Naive B cell (primary cell): ENCODE measurements around the gene PRAMEF25. TPM values are rescaled to one million over a fixed set of nuclear protein-coding genes. Genes with fewer than 3 reads are reported as not detected.
"Not testable (repeated sequence)": the region's sequence is repeated elsewhere in the genome, so short reads cannot be mapped to it uniquely, and the experiment has no call there.

Experiments used
- ATAC-seq, 2 donors: fragments of 150-1000 bp; cut with Tn5 transposase; 2 replicates each; pipeline ENCODE4 v1.10.0; 2021; ENCODE audit warnings: low read depth in 2 of 2, mild to moderate bottlenecking in 2 of 2, moderate library complexity in 2 of 2
- DNase-seq: peaks from one replicate; pipeline ENCODE4 v3.0.0; 2022
- H3K27ac Mint-ChIP-seq, 6 donors: one replicate each; pipeline ENCODE4 v1.8.0; 2020 to 2022; ENCODE audit warnings: mild to moderate bottlenecking in 6 of 6, mixed read lengths in 6 of 6, moderate library complexity in 5 of 6, inconsistent platforms in 2 of 6
- H3K27me3 Mint-ChIP-seq, 3 donors: one replicate each; pipeline ENCODE4 v1.8.0; 2021 to 2022; ENCODE audit warnings: mixed read lengths in 3 of 3, mild to moderate bottlenecking in 1 of 3
- H3K36me3 Mint-ChIP-seq, 2 donors: one replicate each; pipeline ENCODE4 v1.8.0; 2020 to 2022; ENCODE audit warnings: mixed read lengths in 2 of 2, inconsistent platforms in 1 of 2, mild to moderate bottlenecking in 1 of 2
- H3K4me1 Mint-ChIP-seq, 3 donors: one replicate each; pipeline ENCODE4 v1.8.0; 2020 to 2022; ENCODE audit warnings: mixed read lengths in 3 of 3, inconsistent platforms in 1 of 3, mild to moderate bottlenecking in 1 of 3, moderate library complexity in 1 of 3
- H3K4me3 Mint-ChIP-seq, 8 donors: one replicate each; pipeline ENCODE4 v1.8.0; 2020 to 2022; ENCODE audit warnings: mild to moderate bottlenecking in 8 of 8, mixed read lengths in 8 of 8, moderate library complexity in 8 of 8, inconsistent platforms in 2 of 8
- H3K9me3 Mint-ChIP-seq, 7 donors: one replicate each; pipeline ENCODE4 v1.8.0; 2020 to 2022; ENCODE audit warnings: mixed read lengths in 7 of 7, mild to moderate bottlenecking in 5 of 7, inconsistent platforms in 2 of 7, moderate library complexity in 1 of 7
- polyA plus RNA-seq, 6 donors: library from polyadenylated mRNA; unstranded; fragments of 300-500 nt; fragmentation: Illumina TruSeq; gene quantifications; one replicate each; pipeline ENCODE4 v1.2.3, GENCODE V29; 2021; ENCODE audit warnings: low read depth in 6 of 6

The PRAMEF25 gene
- polyA plus RNA-seq: not detected

DNA sequence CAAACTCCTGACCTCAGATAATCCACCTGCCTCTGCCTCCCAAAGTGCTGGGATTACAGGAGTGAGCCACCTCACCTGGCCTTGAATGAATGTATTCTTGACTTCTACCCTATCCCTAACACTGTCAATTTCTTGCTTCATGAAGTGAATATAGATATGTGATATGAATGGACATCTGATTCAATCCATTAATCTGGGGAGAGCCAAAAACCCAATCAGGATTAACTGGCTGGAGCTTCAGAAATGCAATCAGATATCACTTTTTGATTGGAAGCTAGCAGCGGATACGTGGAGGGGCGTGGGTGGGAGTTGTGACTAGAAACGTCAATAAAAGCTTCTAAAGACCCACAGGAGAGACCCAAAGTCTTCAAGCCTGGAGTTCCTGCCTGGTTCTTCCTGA, at the start of gene PRAMEF25:
PRAMEF25 (plus strand) TSS at position 301 of the 400 bp plus-strand sequence. CDS start 2,920 bp downstream, outside the sequence.
- ATAC-seq, H3K9me3 Mint-ChIP-seq, H3K27me3 Mint-ChIP-seq, H3K4me3 Mint-ChIP-seq, H3K4me1 Mint-ChIP-seq, H3K36me3 Mint-ChIP-seq, H3K27ac Mint-ChIP-seq, DNase-seq: not testable (repeated sequence)

DNA sequence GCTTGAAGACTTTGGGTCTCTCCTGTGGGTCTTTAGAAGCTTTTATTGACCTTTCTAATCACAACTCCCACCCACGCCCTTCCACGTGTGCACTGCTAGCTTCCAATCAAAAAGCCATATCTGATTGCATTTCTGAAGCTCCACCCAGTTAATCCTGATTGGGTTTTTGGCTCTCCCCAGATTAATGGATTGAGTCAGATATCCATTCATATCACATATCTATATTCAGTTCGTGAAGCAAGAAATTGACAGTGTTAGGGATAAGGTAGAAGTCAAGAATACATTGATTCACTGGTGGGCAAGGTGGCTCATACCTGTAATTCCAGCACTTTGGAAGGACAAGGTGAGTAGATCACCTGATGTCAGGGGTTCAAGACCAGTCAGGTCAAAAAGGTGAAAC, 14.1 kb upstream of the PRAMEF25 start, which contains the start of gene PRAMEF27:
PRAMEF27 (minus strand) TSS at position 101 of the 400 bp plus-strand sequence. CDS start 2,916 bp downstream, outside the sequence.
- H3K36me3 Mint-ChIP-seq, ATAC-seq, H3K27me3 Mint-ChIP-seq, H3K4me3 Mint-ChIP-seq, H3K9me3 Mint-ChIP-seq, H3K4me1 Mint-ChIP-seq, DNase-seq, H3K27ac Mint-ChIP-seq: not testable (repeated sequence)

- H3K27me3 Mint-ChIP-seq, H3K4me1 Mint-ChIP-seq, H3K9me3 Mint-ChIP-seq, DNase-seq, H3K36me3 Mint-ChIP-seq, ATAC-seq, H3K4me3 Mint-ChIP-seq, H3K27ac Mint-ChIP-seq: not testable (repeated sequence)
Observed at GRCh38 chr1:13116754-13117153, 46.2 kb downstream of the PRAMEF25 start, which contains the start of gene HNRNPCL2. HNRNPCL2 (minus strand) TSS chr1:13116854; CDS start chr1:13116400, 454 bp downstream.

Other genes with a start within 250 kb of the PRAMEF25 start
- gene PRAMEF11, start 239.4 kb upstream of the PRAMEF25 start, polyA plus RNA-seq: not detected
- gene HNRNPCL1, start 222.1 kb upstream of the PRAMEF25 start, polyA plus RNA-seq: not detected
- gene PRAMEF2, start 213.7 kb upstream of the PRAMEF25 start, polyA plus RNA-seq: not detected
- not detected for gene PRAMEF4, start 184.6 kb upstream of the PRAMEF25 start, polyA plus RNA-seq
- not detected for gene PRAMEF10, start 172.5 kb upstream of the PRAMEF25 start, polyA plus RNA-seq
- not detected for gene PRAMEF7, start 154.2 kb upstream of the PRAMEF25 start, polyA plus RNA-seq
- not detected for gene PRAMEF6, start 123.2 kb upstream of the PRAMEF25 start, polyA plus RNA-seq
- not detected for gene PRAMEF27, start 14.2 kb upstream of the PRAMEF25 start, polyA plus RNA-seq
- gene HNRNPCL3, start 10.0 kb upstream of the PRAMEF25 start, polyA plus RNA-seq: not detected
- not detected for gene HNRNPCL2, start 46.1 kb downstream of the PRAMEF25 start, polyA plus RNA-seq
- gene PRAMEF26, start 85.2 kb downstream of the PRAMEF25 start, polyA plus RNA-seq: not detected
- gene HNRNPCL4, start 94.9 kb downstream of the PRAMEF25 start, polyA plus RNA-seq: not detected
- not detected for gene PRAMEF9, start 101.1 kb downstream of the PRAMEF25 start, polyA plus RNA-seq
- not detected for gene PRAMEF13, start 130.6 kb downstream of the PRAMEF25 start, polyA plus RNA-seq
- gene PRAMEF18, start 155.4 kb downstream of the PRAMEF25 start, polyA plus RNA-seq: not detected
- gene PRAMEF5, start 183.4 kb downstream of the PRAMEF25 start, polyA plus RNA-seq: not detected
- not detected for gene PRAMEF8, start 214.4 kb downstream of the PRAMEF25 start, polyA plus RNA-seq
- not detected for gene PRAMEF33, start 232.8 kb downstream of the PRAMEF25 start, polyA plus RNA-seq
- not detected for gene PRAMEF15, start 244.8 kb downstream of the PRAMEF25 start, polyA plus RNA-seq